HUDEP-2 (cell line): ENCODE measurements around the gene IMMP2L.

ENCODE experiments used
- DNase-seq, 76 experiments: peaks; one replicate each; lab custom pipeline; 2025; ENCODE audit not compliant: unreplicated experiment in 76 of 76; lab: John Stamatoyannopoulos, UW

Gene IMMP2L

DNA sequence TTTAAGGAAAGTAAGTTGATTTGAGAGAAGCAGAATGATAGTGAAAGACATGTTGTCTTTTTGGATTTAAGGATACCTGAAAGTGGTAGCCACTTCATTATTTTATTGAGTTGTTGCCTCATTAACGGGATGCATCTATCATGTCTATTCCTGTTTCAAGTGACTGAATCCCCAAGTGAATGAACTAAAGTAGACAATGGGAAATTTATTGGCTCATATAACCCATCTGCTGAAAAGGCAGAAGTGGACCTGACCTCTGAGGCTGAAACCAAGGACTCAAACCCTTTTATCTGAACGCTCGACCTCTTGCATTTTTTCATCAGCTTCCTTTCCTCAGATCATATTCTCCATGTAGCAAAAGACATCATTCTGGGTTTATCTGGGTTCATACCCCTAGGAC is 937.0 kb downstream of the IMMP2L start:
- no peak for DNase-seq

DNA sequence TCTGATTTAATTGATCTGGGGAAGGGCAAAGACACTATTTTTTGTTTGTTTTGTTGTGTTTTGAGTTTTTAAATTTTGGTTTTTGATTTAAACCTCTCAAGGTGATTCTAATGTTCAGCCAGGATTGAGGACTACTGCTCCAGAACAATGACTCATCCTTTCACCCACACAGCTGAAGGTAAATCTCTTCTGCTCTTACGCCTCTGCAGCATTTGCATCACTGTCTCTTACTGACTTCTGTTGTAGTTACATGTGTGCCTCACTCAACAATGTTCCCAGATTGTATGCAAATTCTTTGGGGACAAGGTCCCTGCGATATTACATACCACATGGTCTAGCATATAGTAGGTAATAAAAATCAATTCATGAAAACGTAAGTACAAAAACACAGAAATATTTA is 938.9 kb downstream of the IMMP2L start:
- DNase-seq: no peak

- no peak for DNase-seq
These were observed 941.0 kb downstream of the IMMP2L start for GRCh38 chr7:110621289-110621688.

DNA sequence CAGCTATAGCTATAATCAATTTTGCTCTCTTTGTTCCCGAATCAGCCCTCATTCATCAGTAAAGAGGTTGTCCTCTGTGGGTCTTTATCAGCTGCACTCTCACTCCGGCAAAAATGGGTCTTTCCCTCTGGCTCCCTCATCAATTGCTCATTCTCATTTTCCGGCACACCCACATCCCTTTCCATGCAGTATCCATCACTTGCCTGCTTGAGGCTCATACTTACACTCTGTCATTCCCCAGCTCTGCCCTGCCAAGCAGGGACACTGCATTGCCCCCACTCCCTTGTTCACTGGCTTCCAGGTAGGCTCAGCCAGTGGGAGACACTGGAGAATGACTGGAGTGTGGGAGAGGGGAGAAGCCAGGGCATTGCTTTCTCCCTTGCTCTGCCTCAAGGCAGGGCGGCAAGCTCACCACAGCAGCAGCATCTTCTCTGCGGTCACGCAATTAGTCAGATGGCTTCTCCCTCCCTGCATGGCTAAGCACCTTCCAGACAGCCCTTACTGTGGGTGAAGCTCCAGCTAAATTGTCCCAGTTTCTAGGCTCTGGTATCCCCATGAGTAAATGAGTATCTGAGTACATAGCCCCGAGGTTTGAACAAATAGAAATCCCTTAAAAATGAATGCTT is 942.1 kb downstream of the IMMP2L start:
- DNase-seq: no peak
